HCT116 (cell line): ENCODE results near the gene SELE. TPM values are rescaled to one million over a fixed set of nuclear protein-coding genes. Genes with fewer than 3 reads are reported as not detected.

Source experiments
- ATAC-seq: fragments of 200-7000 bp; cut with Tn5 transposase; 2 replicates; pipeline ENCODE4 v1.9.1; 2020; ENCODE audit warnings: mild to moderate bottlenecking, moderate library complexity
- BruUV-seq: library from RNA; stranded (reverse); fragments of 400-500 nt; replicated peaks from 2 replicates; lab custom pipeline; 2021; lab: Mats Ljungman, UMichigan
- CTCF ChIA-PET: fragments of 300-600 bp; sonication (Branson Sonifier 250); formaldehyde crosslinking; loops from one replicate; lab custom pipeline; 2021; ENCODE audit warnings: antibody characterized with exemption; lab: Charles Lee
- POLR2A ChIA-PET: fragments of 300-600, 350-600 bp; sonication (Branson Sonifier 250); formaldehyde crosslinking; loops from one replicate; lab custom pipeline; 2021; ENCODE audit warnings: antibody characterized with exemption; lab: Charles Lee
- RAD21 ChIA-PET, 2 experiments: fragments of 300-600 bp; sonication (Branson Sonifier 250); formaldehyde crosslinking; loops; one replicate each; lab custom pipeline; 2023; ENCODE audit warnings: low total read pairs in 2 of 2; ENCODE audit not compliant: uncharacterized antibody in 2 of 2, unreplicated experiment in 2 of 2, low non-redundant PET in 1 of 2; lab: Charles Lee
- DNase-seq: peaks from one replicate; pipeline ENCODE4 v3.0.0-alpha.2; 2010; ENCODE audit warnings: low read depth, low spot score
- H2AFZ ChIP-seq: fragments of 200-600 bp; shearing (Covaris generic), sonication (generic); 2 replicates; pipeline ENCODE4 v1.6.1; 2017; ENCODE audit warnings: low read depth, mixed run types, mixed read lengths, antibody characterized with exemption, low read length; ENCODE audit not compliant: poor library complexity, severe bottlenecking
- H3K27ac ChIP-seq: 2 replicates; pipeline ENCODE4 v1.5.1; 2012; ENCODE audit warnings: low read depth, low read length
- H3K27me3 ChIP-seq: fragments of 200-600 bp; sonication (generic); 2 replicates; pipeline ENCODE4 v1.6.1; 2016; ENCODE audit warnings: mixed run types, low read length, mixed read lengths; ENCODE audit not compliant: insufficient read depth
- H3K36me3 ChIP-seq, 2 experiments: fragments of 200-500 bp in 1 of 2; fragments of 200-600 bp in 1 of 2; sonication (Bioruptor generic) in 1 of 2; sonication (generic) in 1 of 2; 2 replicates each; pipeline versions ENCODE4 v1.5.1 to v1.6.1; 2014 to 2016; ENCODE audit warnings: low read length in 2 of 2, inconsistent platforms in 1 of 2, mixed read lengths in 1 of 2, mixed run types in 1 of 2; ENCODE audit not compliant: insufficient read depth in 2 of 2, control insufficient read depth in 1 of 2
- H3K4me1 ChIP-seq, 2 experiments: fragments of 200-600 bp in 1 of 2; sonication (generic) in 1 of 2; 2 replicates each; pipeline versions ENCODE4 v1.5.1 to v1.6.1; 2012 to 2017; ENCODE audit warnings: low read length in 2 of 2, inconsistent platforms in 1 of 2, mild to moderate bottlenecking in 1 of 2, mixed read lengths in 1 of 2, mixed run types in 1 of 2, moderate library complexity in 1 of 2; ENCODE audit not compliant: insufficient read depth in 2 of 2, control insufficient read depth in 1 of 2
- H3K4me2 ChIP-seq: fragments of 200-600 bp; sonication (generic); 2 replicates; pipeline ENCODE4 v1.6.1; 2017; ENCODE audit warnings: mixed run types, low read length, mixed read lengths
- H3K4me3 ChIP-seq, 2 experiments: fragments of 200-600 bp in 1 of 2; sonication (generic) in 1 of 2; replicated peaks in 1 of 2; 2 replicates each; pipeline ENCODE4 v1.5.1; 2011 to 2016; ENCODE audit warnings: low read length in 2 of 2, control low read depth in 1 of 2, low read depth in 1 of 2, mild to moderate bottlenecking in 1 of 2, mixed read lengths in 1 of 2, mixed run types in 1 of 2
- H3K79me2 ChIP-seq: fragments of 200-600 bp; sonication (generic); 2 replicates; pipeline ENCODE4 v1.6.1; 2017; ENCODE audit warnings: mild to moderate bottlenecking, mixed run types, low read length, moderate library complexity, mixed read lengths; ENCODE audit not compliant: insufficient read depth
- H3K9ac ChIP-seq: fragments of 200-600 bp; sonication (generic); 2 replicates; pipeline ENCODE4 v1.6.1; 2016; ENCODE audit warnings: low read length, mixed read lengths
- H3K9me2 ChIP-seq: fragments of 200-600 bp; sonication (generic), shearing (Covaris generic); 2 replicates; pipeline ENCODE4 v1.6.1; 2017; ENCODE audit warnings: mixed run types, mild to moderate bottlenecking, moderate library complexity; ENCODE audit not compliant: insufficient read depth
- H3K9me3 ChIP-seq, 2 experiments: fragments of 200-500 bp in 1 of 2; fragments of 200-600 bp in 1 of 2; sonication (Bioruptor generic) in 1 of 2; sonication (generic) in 1 of 2; 2 replicates each; pipeline ENCODE4 v1.6.1; 2014 to 2017; ENCODE audit warnings: low read length in 2 of 2, mixed read lengths in 2 of 2, inconsistent platforms in 1 of 2, low read depth in 1 of 2, mild to moderate bottlenecking in 1 of 2, mixed run types in 1 of 2, moderate library complexity in 1 of 2; ENCODE audit not compliant: control insufficient read depth in 1 of 2, insufficient read depth in 1 of 2
- H4K20me1 ChIP-seq: fragments of 200-600 bp; sonication (generic), shearing (Covaris generic); 2 replicates; pipeline ENCODE4 v1.6.1; 2017; ENCODE audit warnings: mixed run types, mild to moderate bottlenecking, moderate library complexity; ENCODE audit not compliant: insufficient read depth
- RAD21 ChIP-seq: IDR thresholded peaks from 2 replicates; pipeline ENCODE4 v1.6.1; 2012; ENCODE audit warnings: low read depth, mild to moderate bottlenecking
- SIN3A ChIP-seq: IDR thresholded peaks from 2 replicates; pipeline ENCODE4 v1.6.1; 2012; ENCODE audit warnings: low read depth
- TCF7L2 ChIP-seq: IDR thresholded peaks from 2 replicates; pipeline ENCODE4 v1.7.0; 2011; ENCODE audit warnings: borderline replicate concordance, inconsistent platforms; ENCODE audit not compliant: insufficient read depth, insufficient read length; ENCODE audit errors: extremely low read depth
- ZFX ChIP-seq: fragments of 450-650 bp; IDR thresholded peaks from 2 replicates; pipeline ENCODE4 v1.6.1; 2017
- intact Hi-C: fragments of 100-400 bp; cut with micrococcal nuclease; formaldehyde crosslinking; loops from 2 replicates; pipeline ENCODE4 v1.10.0; 2022
- total RNA-seq: library from RNA; stranded (reverse); gene quantifications from one replicate; pipeline ENCODE4 v1.2.1, GENCODE V29; 2021; ENCODE audit not compliant: unreplicated experiment
- TF ChIP-seq, protein P1 (sequence below): IDR thresholded peaks from 2 replicates; pipeline ENCODE4 v1.6.1; 2012; ENCODE audit warnings: low read depth

SELE gene
- total RNA-seq, 1 experiment from 2014 or later = not detected

DNA sequence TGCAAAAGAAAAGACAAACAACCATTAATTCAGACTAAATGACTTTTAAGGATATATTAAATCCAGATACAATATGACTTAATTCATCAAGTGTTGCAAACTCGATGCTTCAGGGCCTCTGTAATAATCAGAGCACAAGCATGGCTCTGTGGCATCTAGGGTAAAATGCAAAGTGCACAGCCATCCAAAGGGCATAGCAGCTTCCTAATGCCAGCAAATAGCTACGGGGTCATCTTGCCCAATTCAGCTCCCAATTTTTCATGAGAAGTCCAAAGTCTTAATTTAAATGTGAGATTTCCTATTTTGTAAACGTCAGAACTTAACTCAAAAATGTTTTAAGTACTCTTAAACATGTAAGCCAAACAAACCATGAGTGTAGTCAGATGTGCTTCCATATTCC, 7.9 kb downstream of the SELE start:
- no TSS peak for BruUV-seq
- Histone ChIP-seq H3K36me3 (no peaks in the 10 kb centered on the region), H3K4me1 (no peaks in the 10 kb centered on the region), H3K9me2 (no peaks in the 10 kb centered on the region), H3K9me3 (no peaks in the 10 kb centered on the region), H2AFZ (no peak overlapping the region), H3K79me2 (no peaks in the 10 kb centered on the region), H3K27ac (no peak overlapping the region), H3K4me3 (no peak overlapping the region), H3K9ac (no peak overlapping the region), H3K27me3 (no peaks in the 10 kb centered on the region), H3K4me2 (no peak overlapping the region), H4K20me1 (no peaks in the 10 kb centered on the region)
- TF ChIP-seq SIN3A = no peak
- no peak for TF ChIP-seq TCF7L2
- no peak for TF ChIP-seq RAD21
- CTCF ChIA-PET = no interaction called here
- ATAC-seq (no peak), DNase-seq (no peak)
- POLR2A ChIA-PET = no interaction called here
- RAD21 ChIA-PET = no interaction called here
- intact Hi-C loops = no loop called here

DNA sequence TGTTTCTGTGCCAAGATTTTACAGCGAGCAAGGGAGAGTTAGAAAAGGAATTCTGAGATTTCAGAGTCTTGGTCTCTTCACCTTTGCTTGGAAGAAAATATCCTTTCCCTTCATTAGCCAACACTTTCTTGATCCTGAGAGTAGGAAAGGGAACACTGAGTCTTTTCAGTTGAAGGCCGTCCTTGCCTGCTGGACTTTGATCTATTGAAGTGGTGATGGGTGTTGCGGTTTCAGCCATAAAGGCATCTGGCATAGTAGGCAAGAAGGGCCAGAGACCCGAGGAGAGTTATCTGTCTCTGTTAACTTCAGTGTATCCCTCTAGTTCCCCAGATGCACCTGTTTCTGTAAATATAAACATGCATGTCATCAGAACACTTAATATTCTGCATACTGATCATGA, 9.7 kb downstream of the SELE start:
- CTCF ChIA-PET = no interaction called here
- H3K4me2 ChIP-seq = no peak overlapping the region
- no peak overlapping the region for H3K27ac ChIP-seq
- RAD21 ChIA-PET = no interaction called here
- intact Hi-C loops = no loop called here
- no peaks in the 10 kb centered on the region for H3K27me3 ChIP-seq
- POLR2A ChIA-PET = no interaction called here
- H4K20me1 ChIP-seq = no peaks in the 10 kb centered on the region
- H3K4me3 ChIP-seq = no peak overlapping the region
- no peaks in the 10 kb centered on the region for H3K79me2 ChIP-seq
- no peak for DNase-seq
- H3K36me3 ChIP-seq = no peaks in the 10 kb centered on the region
- no peaks in the 10 kb centered on the region for H3K9me2 ChIP-seq
- no peaks in the 10 kb centered on the region for H3K9me3 ChIP-seq
- no peak for ATAC-seq
- H3K4me1 ChIP-seq = no peaks in the 10 kb centered on the region
- H2AFZ ChIP-seq = no peak overlapping the region
- no peak overlapping the region for H3K9ac ChIP-seq
- no TSS peak for BruUV-seq
- TF ChIP-seq, protein P1, sequence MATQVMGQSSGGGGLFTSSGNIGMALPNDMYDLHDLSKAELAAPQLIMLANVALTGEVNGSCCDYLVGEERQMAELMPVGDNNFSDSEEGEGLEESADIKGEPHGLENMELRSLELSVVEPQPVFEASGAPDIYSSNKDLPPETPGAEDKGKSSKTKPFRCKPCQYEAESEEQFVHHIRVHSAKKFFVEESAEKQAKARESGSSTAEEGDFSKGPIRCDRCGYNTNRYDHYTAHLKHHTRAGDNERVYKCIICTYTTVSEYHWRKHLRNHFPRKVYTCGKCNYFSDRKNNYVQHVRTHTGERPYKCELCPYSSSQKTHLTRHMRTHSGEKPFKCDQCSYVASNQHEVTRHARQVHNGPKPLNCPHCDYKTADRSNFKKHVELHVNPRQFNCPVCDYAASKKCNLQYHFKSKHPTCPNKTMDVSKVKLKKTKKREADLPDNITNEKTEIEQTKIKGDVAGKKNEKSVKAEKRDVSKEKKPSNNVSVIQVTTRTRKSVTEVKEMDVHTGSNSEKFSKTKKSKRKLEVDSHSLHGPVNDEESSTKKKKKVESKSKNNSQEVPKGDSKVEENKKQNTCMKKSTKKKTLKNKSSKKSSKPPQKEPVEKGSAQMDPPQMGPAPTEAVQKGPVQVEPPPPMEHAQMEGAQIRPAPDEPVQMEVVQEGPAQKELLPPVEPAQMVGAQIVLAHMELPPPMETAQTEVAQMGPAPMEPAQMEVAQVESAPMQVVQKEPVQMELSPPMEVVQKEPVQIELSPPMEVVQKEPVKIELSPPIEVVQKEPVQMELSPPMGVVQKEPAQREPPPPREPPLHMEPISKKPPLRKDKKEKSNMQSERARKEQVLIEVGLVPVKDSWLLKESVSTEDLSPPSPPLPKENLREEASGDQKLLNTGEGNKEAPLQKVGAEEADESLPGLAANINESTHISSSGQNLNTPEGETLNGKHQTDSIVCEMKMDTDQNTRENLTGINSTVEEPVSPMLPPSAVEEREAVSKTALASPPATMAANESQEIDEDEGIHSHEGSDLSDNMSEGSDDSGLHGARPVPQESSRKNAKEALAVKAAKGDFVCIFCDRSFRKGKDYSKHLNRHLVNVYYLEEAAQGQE = no peak
- no peak for TF ChIP-seq ZFX
